Activated CD8-positive, alpha-beta memory T cell treated with anti-CD3 and anti-CD28 coated beads, Interleukin-2, amount 10 ng/mL, durations not matched to agents 7 days and 5 days (primary cell): ENCODE data around the gene YIPF2. TPM values are rescaled to one million over a fixed set of nuclear protein-coding genes. Genes with fewer than 3 reads are reported as not detected.
A peak's percentile ranks its signal among the peaks of the same experiment; 100 is the strongest.

Experiments
- ATAC-seq: fragments of 150-1000 bp; cut with Tn5 transposase; one replicate; pipeline ENCODE4 v1.10.0; 2021; ENCODE audit warnings: moderate library complexity
- CTCF ChIA-PET: fragments of 350-600 bp; sonication (Branson Sonifier 250); formaldehyde crosslinking; loops from one replicate; lab custom pipeline; 2021; ENCODE audit warnings: antibody characterized with exemption; lab: Charles Lee
- DNase-seq: peaks from one replicate; pipeline ENCODE4 v3.0.0-alpha.2; 2020
- H3K27ac Mint-ChIP-seq: one replicate; pipeline ENCODE4 v1.8.0; 2021; ENCODE audit warnings: mild to moderate bottlenecking, mixed read lengths
- H3K27me3 Mint-ChIP-seq: one replicate; pipeline ENCODE4 v1.8.0; 2021; ENCODE audit warnings: mixed read lengths
- H3K36me3 Mint-ChIP-seq: one replicate; pipeline ENCODE4 v1.8.0; 2021; ENCODE audit warnings: mild to moderate bottlenecking, mixed read lengths
- H3K4me1 Mint-ChIP-seq: one replicate; pipeline ENCODE4 v1.8.0; 2021; ENCODE audit warnings: mixed read lengths
- H3K4me3 Mint-ChIP-seq: one replicate; pipeline ENCODE4 v1.8.0; 2021; ENCODE audit warnings: mild to moderate bottlenecking, moderate library complexity, mixed read lengths
- H3K9me3 Mint-ChIP-seq: one replicate; pipeline ENCODE4 v1.8.0; 2022; ENCODE audit warnings: low read depth, mixed read lengths
- total RNA-seq, 2 experiments: library from RNA; stranded (reverse); gene quantifications; one replicate each; pipeline ENCODE4 v1.2.3, GENCODE V29; 2021

The YIPF2 gene
- total RNA-seq: 10 to 100 TPM; 21.7 to 27.3 TPM

DNA sequence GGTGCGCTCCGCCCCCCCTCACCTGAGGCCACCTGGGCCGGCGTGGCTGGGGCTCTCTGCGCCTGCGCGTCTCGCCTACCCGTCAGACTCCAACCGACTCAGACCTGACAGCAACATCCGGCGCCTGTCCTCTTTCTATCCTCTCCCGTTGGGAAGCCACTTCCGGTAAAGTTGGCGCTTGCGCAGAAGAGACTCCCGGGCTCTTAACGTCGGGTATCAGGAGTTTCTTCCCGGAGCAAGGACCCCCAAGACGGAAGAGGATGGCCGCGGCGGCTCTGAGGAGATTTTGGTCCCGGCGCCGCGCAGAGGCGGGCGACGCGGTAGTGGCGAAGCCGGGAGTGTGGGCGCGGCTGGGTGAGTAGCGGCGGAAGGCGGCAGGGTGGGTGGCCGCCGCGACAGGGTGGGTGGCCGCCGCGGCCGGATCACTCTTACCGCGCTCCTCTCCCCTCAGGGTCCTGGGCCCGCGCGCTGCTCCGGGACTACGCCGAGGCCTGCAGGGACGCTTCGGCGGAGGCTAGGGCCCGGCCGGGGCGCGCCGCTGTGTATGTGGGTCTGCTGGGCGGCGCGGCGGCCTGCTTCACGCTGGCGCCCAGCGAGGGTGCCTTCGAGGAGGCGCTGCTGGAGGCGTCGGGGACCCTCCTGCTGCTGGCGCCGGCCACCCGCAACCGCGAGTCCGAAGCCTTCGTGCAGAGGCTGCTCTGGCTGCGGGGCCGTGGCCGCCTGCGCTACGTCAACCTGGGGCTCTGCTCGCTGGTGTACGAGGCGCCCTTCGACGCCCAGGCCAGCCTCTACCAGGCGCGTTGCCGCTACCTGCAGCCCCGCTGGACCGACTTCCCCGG lies at the start of gene YIPF2, which contains the start of gene TIMM29:
YIPF2 (minus strand) TSS at position 77 of the 839 bp plus-strand sequence. CDS start 229 bp downstream, outside the sequence.
TIMM29 (plus strand) TSS at position 249 of the 839 bp plus-strand sequence; CDS start at position 261, 12 bp downstream.
- ATAC-seq (peak; percentile 90), DNase-seq (peak; percentile 97)
- CTCF ChIA-PET: interaction anchor here (1.2 to 3.5 kb wide), 3 partner anchors 8 to 56 kb away, joined by 3 to 26 read pairs (median 9); no protein-coding TSS in a partner anchor
- H3K4me3 Mint-ChIP-seq: peak within 1 kb of the TSS; percentile 86
- peaks cover 25% of the 10 kb centered on the region for H3K4me1 Mint-ChIP-seq
- H3K27ac Mint-ChIP-seq: peak within 1 kb of the TSS; percentile 83
- peaks cover 8% of the 10 kb centered on the region for H3K36me3 Mint-ChIP-seq
- no peaks in the 10 kb centered on the region for H3K9me3 Mint-ChIP-seq
- H3K27me3 Mint-ChIP-seq: no peaks in the 10 kb centered on the region

DNA sequence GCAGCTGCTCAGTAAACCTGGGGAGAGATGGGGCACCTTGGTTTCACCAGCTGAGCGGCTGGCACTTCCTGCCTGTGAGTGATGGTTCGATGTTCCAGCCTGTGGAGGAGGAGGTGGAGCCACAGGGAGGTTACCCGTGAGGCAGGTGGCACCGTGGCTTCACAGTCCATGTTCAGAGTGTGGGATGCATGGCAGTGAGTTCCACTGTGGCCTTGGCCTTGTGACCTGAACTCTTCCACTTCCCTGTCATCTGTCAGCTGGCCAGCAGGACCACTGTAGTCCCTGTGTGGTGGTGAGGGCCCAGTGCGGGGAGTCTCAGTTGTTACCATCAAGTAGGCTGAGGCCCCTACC lies 49.3 kb upstream of the YIPF2 start:
- Mint-ChIP-seq H3K36me3 (no peaks in the 10 kb centered on the region), H3K4me3 (no peak overlapping the region), H3K27me3 (no peaks in the 10 kb centered on the region), H3K27ac (no peak overlapping the region), H3K9me3 (no peaks in the 10 kb centered on the region), H3K4me1 (peaks cover 22% of the 10 kb centered on the region)
- no peak for ATAC-seq
- no peak for DNase-seq
- CTCF ChIA-PET: no interaction called here

DNA sequence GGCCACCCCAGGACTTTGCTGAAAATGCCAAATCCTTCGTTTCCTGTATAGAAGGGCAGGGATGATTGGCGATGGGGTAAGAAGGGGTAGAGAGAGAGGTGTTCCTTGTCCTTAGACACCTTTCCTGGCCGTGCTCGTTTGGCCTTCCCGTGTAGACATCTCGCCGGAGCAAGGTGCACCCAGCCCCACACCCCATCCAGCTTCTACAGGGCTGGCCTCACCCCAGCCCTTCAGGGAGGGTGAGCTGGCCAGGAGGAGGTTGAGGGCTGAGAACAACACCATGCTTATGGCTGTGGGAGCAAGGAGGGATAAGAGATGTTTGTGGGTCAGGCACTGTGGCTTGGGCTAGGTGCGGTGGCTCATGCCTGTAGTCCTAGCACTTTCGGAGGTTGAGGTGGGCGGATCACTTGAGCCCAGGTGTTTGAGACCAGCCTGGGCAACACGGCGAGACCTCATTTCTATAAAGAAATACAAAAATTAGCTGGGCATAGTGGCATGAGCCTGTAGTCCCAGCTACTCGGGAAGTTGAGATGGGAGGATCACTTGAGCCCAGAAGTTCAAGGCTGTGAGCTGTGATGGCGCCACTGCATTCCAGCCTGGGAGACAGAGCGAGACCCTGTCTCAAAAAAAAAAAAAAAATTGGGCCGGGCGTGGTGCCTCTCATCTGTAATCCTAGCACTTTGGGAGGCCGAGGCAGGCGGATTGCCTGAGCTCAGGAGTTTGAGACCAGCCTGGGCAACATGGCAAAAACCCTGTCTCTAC lies 47.9 kb upstream of the YIPF2 start:
- Mint-ChIP-seq H3K27ac (no peak overlapping the region), H3K9me3 (no peaks in the 10 kb centered on the region), H3K36me3 (no peaks in the 10 kb centered on the region), H3K4me1 (peaks cover 22% of the 10 kb centered on the region), H3K4me3 (no peak overlapping the region), H3K27me3 (no peaks in the 10 kb centered on the region)
- ATAC-seq: no peak
- CTCF ChIA-PET: no interaction called here
- DNase-seq: no peak

DNA sequence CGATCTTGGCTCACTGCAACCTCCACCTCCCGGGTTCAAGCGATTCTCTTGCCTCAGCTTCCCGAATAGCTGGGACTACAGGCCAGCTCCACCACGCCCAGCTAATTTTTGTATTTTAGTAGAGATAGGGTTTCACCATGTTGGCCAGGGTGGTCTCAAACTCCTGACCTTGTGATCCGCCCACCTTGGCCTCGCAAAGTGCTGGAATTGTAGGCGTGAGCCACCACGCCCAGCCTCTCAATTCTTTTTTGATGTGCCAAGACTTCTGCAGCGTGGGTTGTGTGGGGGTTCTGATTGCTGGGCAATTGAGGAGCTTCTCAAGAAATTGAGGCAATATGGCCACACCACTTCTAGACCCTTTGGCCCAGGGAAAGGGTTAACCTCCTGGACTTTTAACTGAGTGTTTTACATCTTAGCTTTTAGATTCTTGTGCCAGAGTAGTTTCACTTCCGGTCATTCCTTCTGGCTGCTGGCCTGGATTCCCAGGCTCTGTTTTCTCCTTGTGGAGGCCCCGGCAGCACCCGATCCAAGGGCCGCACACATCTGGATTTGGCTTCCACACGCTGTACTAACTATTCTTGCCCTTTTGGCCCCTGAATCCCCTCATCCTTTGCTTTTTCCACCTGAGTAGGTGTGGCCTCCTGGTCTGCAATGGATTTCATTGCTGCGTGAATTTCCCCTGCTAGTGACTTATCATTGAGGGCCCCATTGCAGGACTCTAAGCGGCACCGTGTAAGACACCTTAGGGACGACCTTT lies 47.1 kb upstream of the YIPF2 start:
- H3K36me3 Mint-ChIP-seq: no peaks in the 10 kb centered on the region
- DNase-seq (no peak), ATAC-seq (no peak)
- H3K27ac Mint-ChIP-seq: no peak overlapping the region
- CTCF ChIA-PET: interaction anchor here (0.6 to 0.7 kb wide), 2 partner anchors 17 to 126 kb away, joined by 3 read pairs; no protein-coding TSS in a partner anchor
- no peaks in the 10 kb centered on the region for H3K9me3 Mint-ChIP-seq
- H3K4me3 Mint-ChIP-seq: no peak overlapping the region
- H3K4me1 Mint-ChIP-seq: peaks cover 24% of the 10 kb centered on the region
- H3K27me3 Mint-ChIP-seq: no peaks in the 10 kb centered on the region

DNA sequence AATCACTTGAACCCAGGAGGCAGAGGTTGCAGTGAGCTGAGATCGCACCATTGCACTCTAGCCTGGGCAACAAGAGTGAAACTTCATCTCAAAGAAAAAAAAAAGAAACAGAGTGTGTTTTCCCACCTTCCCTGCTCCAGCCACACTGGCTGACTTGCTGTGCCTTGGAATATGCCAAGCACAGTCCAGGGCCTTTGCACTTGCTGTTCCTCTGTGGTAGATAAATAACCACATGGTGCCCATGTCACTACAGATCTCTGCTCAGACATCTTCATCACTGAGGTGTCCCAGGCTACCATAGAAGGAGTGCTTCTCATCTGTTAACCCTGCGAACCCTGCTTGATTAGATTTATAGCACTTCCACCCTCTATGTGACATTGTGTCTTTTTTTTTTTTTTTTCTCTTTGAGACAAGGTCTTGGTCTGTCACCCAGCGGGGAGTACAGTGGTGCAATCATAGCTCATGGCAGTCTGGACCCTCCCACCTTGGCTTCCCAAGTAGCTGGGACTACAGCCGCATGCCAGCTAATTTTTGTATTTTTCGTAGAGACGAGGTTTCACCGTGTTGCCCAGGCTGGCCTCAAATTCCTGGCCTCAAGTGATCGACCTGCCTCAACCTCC lies 42.8 kb upstream of the YIPF2 start:
- Mint-ChIP-seq H3K27ac (no peak overlapping the region), H3K27me3 (no peaks in the 10 kb centered on the region), H3K4me3 (no peak overlapping the region), H3K4me1 (peaks cover 12% of the 10 kb centered on the region), H3K9me3 (no peaks in the 10 kb centered on the region), H3K36me3 (no peaks in the 10 kb centered on the region)
- DNase-seq (no peak), ATAC-seq (no peak)
- CTCF ChIA-PET: interaction anchor here (0.8 to 1.4 kb wide), 3 partner anchors 29 to 65 kb away, joined by 3 to 5 read pairs (median 4); no protein-coding TSS in a partner anchor

DNA sequence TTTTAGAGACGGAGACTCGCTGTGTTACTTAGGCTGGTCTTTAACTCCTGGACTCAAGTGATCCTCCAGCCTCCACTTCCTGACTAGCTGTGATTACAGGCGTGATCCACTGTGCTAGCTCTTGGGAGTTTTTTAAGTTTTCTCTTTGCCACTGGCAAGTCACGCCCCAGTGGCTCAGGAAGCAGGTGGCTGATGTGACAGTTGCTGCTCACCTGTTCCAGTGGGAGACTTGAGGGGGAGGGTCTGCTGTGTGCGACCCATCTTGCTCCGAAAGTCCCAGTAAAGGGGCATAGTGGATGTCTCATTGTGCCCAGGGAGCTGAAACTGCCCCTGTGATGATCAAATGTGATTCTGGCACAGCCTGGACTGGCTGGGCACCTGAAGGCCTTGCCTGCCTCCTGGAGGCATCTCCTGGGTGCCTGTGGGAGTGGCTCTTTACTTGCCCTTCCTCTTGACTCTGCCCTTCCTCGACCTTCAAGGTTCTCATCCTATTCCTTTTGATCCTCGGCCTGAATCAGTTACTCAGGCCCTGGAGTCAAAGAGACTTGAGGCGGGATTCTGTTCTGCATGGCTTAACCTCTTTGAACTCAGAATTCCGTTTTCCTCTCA lies 40.2 kb upstream of the YIPF2 start:
- peaks cover 25% of the 10 kb centered on the region for H3K4me1 Mint-ChIP-seq
- DNase-seq (no peak), ATAC-seq (no peak)
- no peaks in the 10 kb centered on the region for H3K9me3 Mint-ChIP-seq
- CTCF ChIA-PET: interaction anchor here (1.0 to 1.2 kb wide), 2 partner anchors 26 to 32 kb away, joined by 3 read pairs; no protein-coding TSS in a partner anchor
- H3K27me3 Mint-ChIP-seq: no peaks in the 10 kb centered on the region
- H3K27ac Mint-ChIP-seq: no peak overlapping the region
- H3K36me3 Mint-ChIP-seq: peaks cover 3% of the 10 kb centered on the region
- H3K4me3 Mint-ChIP-seq: no peak overlapping the region

DNA sequence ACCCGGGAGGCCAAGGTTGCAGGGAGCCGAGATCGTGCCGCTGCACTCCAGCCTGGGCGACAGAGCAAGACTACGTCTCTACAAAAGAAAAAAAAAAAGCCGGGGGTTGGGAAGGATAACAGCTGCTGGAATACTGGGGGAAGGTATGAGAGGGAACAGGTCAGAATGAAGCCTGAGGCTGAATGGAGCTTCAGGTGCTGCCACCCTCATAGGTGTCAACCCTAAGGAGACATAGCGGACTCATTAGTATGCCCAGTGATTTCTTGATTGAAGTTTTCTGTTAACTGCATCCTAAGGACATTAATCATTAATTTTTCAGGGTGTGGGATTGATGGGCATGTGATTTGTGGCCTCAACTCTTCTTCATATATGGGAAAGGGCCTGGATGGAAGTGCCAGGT lies 38.4 kb upstream of the YIPF2 start:
- CTCF ChIA-PET: interaction anchor here (0.5 to 1.2 kb wide), 4 partner anchors 19 to 160 kb away, joined by 3 to 5 read pairs (median 4); no protein-coding TSS in a partner anchor
- Mint-ChIP-seq H3K36me3 (peaks cover 3% of the 10 kb centered on the region), H3K27ac (no peak overlapping the region), H3K4me1 (peaks cover 39% of the 10 kb centered on the region), H3K27me3 (no peaks in the 10 kb centered on the region), H3K4me3 (no peak overlapping the region), H3K9me3 (no peaks in the 10 kb centered on the region)
- no peak for DNase-seq
- no peak for ATAC-seq

DNA sequence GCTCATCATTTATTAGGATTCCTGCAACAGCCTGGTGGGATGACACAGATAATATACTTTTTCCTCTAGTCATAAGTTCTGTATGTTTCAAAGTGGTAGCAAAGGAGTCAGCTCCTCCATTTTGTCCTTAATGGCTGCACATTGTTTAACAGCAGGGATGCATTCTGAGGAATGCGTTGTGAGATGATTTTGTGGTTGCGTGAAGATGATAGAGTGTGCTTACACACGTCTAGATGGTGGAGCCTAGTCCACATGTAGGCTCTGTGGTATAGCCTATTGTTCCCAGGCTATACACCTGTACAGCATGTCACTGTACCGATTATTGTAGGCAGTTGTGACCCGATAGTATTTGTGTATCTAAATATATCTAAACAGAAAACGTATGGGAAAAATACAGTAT lies 37.0 kb upstream of the YIPF2 start:
- Mint-ChIP-seq H3K4me1 (peaks cover 39% of the 10 kb centered on the region), H3K27ac (no peak overlapping the region)

DNA sequence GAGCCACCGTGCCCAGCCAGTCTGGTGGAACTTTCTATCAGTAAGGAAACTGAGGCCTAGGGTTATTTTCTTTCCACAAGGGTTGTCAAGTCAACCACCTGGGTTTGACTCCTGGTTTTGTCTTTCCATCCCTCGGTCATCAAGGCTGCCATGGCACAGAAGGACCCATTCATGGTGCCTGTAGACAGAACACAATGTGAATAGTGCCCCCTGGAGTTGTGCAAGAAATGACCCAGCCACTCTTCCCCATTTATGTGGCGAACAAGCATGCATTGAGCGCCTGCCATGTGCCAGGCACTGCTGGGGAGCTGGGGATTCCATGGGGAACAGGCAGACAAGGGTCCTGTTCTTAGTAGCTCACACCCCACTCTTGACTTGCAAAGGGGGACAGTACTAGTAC lies 36.5 kb upstream of the YIPF2 start:
- ATAC-seq (no peak), DNase-seq (no peak)
- no peaks in the 10 kb centered on the region for H3K27me3 Mint-ChIP-seq
- CTCF ChIA-PET: interaction anchor here (1.2 kb wide), 1 partner anchor 23 kb away, joined by 3 read pairs; no protein-coding TSS in a partner anchor
- no peaks in the 10 kb centered on the region for H3K9me3 Mint-ChIP-seq
- peaks cover 3% of the 10 kb centered on the region for H3K36me3 Mint-ChIP-seq
- peaks cover 41% of the 10 kb centered on the region for H3K4me1 Mint-ChIP-seq
- H3K4me3 Mint-ChIP-seq: no peak overlapping the region
- no peak overlapping the region for H3K27ac Mint-ChIP-seq

More for the DNA sequence above, 37.0 kb upstream of the YIPF2 start:
- Mint-ChIP-seq H3K4me3 (no peak overlapping the region), H3K36me3 (peaks cover 3% of the 10 kb centered on the region), H3K9me3 (no peaks in the 10 kb centered on the region), H3K27me3 (no peaks in the 10 kb centered on the region)
- no peak for DNase-seq
- ATAC-seq: no peak
- CTCF ChIA-PET: interaction anchor here (1.2 kb wide), 1 partner anchor 24 kb away, joined by 3 read pairs; no protein-coding TSS in a partner anchor

DNA sequence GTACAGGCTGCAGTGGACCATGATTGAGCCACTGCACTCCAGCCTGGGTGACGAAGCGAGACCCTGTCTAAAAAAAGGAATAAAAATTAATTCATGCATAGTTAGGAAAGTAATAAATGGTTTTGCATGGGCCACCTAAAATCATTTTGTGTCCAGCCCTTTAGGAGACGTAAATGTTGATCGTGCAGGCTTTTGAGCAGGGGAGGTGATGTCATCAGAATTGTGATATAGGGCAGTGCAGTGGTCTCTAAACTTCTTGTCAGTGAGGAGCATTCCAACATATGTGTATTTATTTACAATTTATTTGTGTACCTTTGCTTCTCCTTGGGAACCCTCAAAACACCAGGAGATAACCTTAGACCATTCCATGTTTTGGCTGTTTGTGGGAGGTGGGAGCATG lies 35.4 kb upstream of the YIPF2 start:
- CTCF ChIA-PET: interaction anchor here (0.6 to 4.5 kb wide), 5 partner anchors 16 to 93 kb away, joined by 3 to 18 read pairs (median 3); no protein-coding TSS in a partner anchor
- H3K27ac Mint-ChIP-seq: peak overlapping the region; percentile 79
- no peaks in the 10 kb centered on the region for H3K27me3 Mint-ChIP-seq
- peaks cover 3% of the 10 kb centered on the region for H3K36me3 Mint-ChIP-seq
- no peaks in the 10 kb centered on the region for H3K9me3 Mint-ChIP-seq
- H3K4me1 Mint-ChIP-seq: peaks cover 45% of the 10 kb centered on the region
- peak overlapping the region; percentile 40 for H3K4me3 Mint-ChIP-seq
- no peak for ATAC-seq
- no peak for DNase-seq

DNA sequence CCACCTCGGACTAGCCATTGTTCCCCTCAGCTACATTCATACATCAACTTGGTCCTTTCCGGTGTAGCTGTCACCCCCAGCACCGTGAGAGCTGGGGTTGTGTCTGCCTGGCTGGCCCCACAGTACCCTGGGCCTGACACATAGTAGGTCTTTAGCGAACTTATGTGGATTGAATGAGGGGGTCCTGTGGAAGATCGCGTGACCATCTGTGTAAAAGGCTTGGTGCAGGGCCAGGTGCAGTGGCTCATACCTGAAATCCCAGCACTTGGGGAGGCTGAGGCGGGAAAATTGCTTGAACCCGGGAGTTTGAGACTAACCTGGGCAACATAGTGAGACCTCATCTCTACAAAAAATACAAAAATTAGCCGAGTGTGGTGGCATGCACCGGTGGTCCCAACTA lies 34.4 kb upstream of the YIPF2 start:
- H3K9me3 Mint-ChIP-seq: no peaks in the 10 kb centered on the region

More for the DNA sequence above, 34.4 kb upstream of the YIPF2 start:
- peak overlapping the region; percentile 87 for H3K4me3 Mint-ChIP-seq
- peak overlapping the region; percentile 72 for H3K27ac Mint-ChIP-seq
- peaks cover 3% of the 10 kb centered on the region for H3K36me3 Mint-ChIP-seq
- DNase-seq: no peak
- no peaks in the 10 kb centered on the region for H3K27me3 Mint-ChIP-seq
- peaks cover 44% of the 10 kb centered on the region for H3K4me1 Mint-ChIP-seq
- ATAC-seq: no peak
- CTCF ChIA-PET: interaction anchor here (0.7 to 4.5 kb wide), 5 partner anchors 21 to 185 kb away, joined by 3 to 18 read pairs (median 3); no protein-coding TSS in a partner anchor
